Cardiac septum (tissue), 1 donor: ENCODE measurements around the gene C16orf54. TPM values are rescaled to one million over a fixed set of nuclear protein-coding genes. Genes with fewer than 3 reads are reported as not detected.
"Not testable (repeated sequence)": the region's sequence is repeated elsewhere in the genome, so short reads cannot be mapped to it uniquely, and the experiment has no call there.

Experiments used
- DNase-seq: peaks from one replicate; pipeline ENCODE4 v3.0.0-alpha.2; 2020; ENCODE audit warnings: low spot score
- intact Hi-C: fragments of 100-400 bp; cut with DNase I; formaldehyde crosslinking; loops from one replicate; pipeline ENCODE4 v1.14.0; 2022
- total RNA-seq: library from RNA; stranded (reverse); fragmentation: NEBNext Ultra II Directional; extraction: Animal tissue kit (Norgen Biotek cat#: 25700); gene quantifications from one replicate; pipeline ENCODE4 v1.2.1, GENCODE V29; 2021
- donor health status: DM: no; HTN: no; CAD: no.

The C16orf54 gene
- total RNA-seq, 1 donor from 2014 or later, result 0.94 TPM

GRCh38 chr16:29694384-29695195 is 51.2 kb downstream of the C16orf54 start:
- intact Hi-C loops, result loop anchor here (5.0 kb wide), 1 partner anchor 153 kb away; no protein-coding TSS in a partner anchor
- DNase-seq, result no peak

- intact Hi-C loops, DNase-seq: not testable (repeated sequence)
These were observed 53.2 kb downstream of the C16orf54 start for GRCh38 chr16:29692606-29693005.

Other genes with a start within 250 kb of the C16orf54 start
- gene NPIPB12, start 239.6 kb downstream of the C16orf54 start, total RNA-seq, result 17.4 TPM
- 3.1 TPM for gene SPN, start 82.7 kb downstream of the C16orf54 start, total RNA-seq
- 6.7 TPM for gene QPRT, start 66.8 kb downstream of the C16orf54 start, total RNA-seq
- not detected for gene ZG16, start 32.3 kb upstream of the C16orf54 start, total RNA-seq
- 21.8 TPM for gene KIF22, start 44.8 kb upstream of the C16orf54 start, total RNA-seq
- gene MAZ, start 60.5 kb upstream of the C16orf54 start, total RNA-seq, result 72.4 TPM
- gene PRRT2, start 66.2 kb upstream of the C16orf54 start, total RNA-seq, result 2.1 TPM
- 15.6 TPM for gene PAGR1, start 70.2 kb upstream of the C16orf54 start, total RNA-seq
- gene MVP, start 74.5 kb upstream of the C16orf54 start, total RNA-seq, result 60.2 TPM
- 73.8 TPM for gene CDIPT, start 117.2 kb upstream of the C16orf54 start, total RNA-seq
- 1.2 TPM for gene SEZ6L2, start 153.6 kb upstream of the C16orf54 start, total RNA-seq
- 0.38 TPM for gene ASPHD1, start 154.5 kb upstream of the C16orf54 start, total RNA-seq
- gene KCTD13, start 180.2 kb upstream of the C16orf54 start, total RNA-seq, result 10.7 TPM
- 66.4 TPM for gene TMEM219, start 216.1 kb upstream of the C16orf54 start, total RNA-seq
- 38.9 TPM for gene TAOK2, start 227.9 kb upstream of the C16orf54 start, total RNA-seq
- gene HIRIP3, start 249.6 kb upstream of the C16orf54 start, total RNA-seq, result 17.4 TPM